ENCODE data around the gene TBC1D22A. TPM values are rescaled to one million over a fixed set of nuclear protein-coding genes. Genes with fewer than 3 reads are reported as not detected.

Gene TBC1D22A
- total RNA-seq, 1 experiment from 2014 or later: 27.6 TPM

GRCh38 chr22:47174671-47175112 is 412.2 kb downstream of the TBC1D22A start:
- intact Hi-C loops (cut with micrococcal nuclease; ENCODE audit: unreplicated experiment): no loop called here
- H3K27me3 Mint-ChIP-seq (ENCODE audit: unreplicated experiment): no peaks in the 10 kb centered on the region
- peaks cover 6% of the 10 kb centered on the region for H3K9me3 Mint-ChIP-seq (ENCODE audit: low read depth, unreplicated experiment)
- CTCF ChIA-PET: no interaction called here
- no peak overlapping the region for H3K27ac Mint-ChIP-seq (ENCODE audit: unreplicated experiment)
- no TSS peak for BruUV-seq (replicated peaks)
- TF ChIP-seq CTCF (IDR thresholded peaks at IDR 0.05; ENCODE audit: unreplicated experiment): no peak
- no peak overlapping the region for H3K4me3 Mint-ChIP-seq (ENCODE audit: low read depth, unreplicated experiment)
- DNase-seq: no peak
- H3K4me1 Mint-ChIP-seq (ENCODE audit: low read depth, unreplicated experiment): no peaks in the 10 kb centered on the region
- no peaks in the 10 kb centered on the region for H3K36me3 Mint-ChIP-seq (ENCODE audit: insufficient read depth, unreplicated experiment)

DNA sequence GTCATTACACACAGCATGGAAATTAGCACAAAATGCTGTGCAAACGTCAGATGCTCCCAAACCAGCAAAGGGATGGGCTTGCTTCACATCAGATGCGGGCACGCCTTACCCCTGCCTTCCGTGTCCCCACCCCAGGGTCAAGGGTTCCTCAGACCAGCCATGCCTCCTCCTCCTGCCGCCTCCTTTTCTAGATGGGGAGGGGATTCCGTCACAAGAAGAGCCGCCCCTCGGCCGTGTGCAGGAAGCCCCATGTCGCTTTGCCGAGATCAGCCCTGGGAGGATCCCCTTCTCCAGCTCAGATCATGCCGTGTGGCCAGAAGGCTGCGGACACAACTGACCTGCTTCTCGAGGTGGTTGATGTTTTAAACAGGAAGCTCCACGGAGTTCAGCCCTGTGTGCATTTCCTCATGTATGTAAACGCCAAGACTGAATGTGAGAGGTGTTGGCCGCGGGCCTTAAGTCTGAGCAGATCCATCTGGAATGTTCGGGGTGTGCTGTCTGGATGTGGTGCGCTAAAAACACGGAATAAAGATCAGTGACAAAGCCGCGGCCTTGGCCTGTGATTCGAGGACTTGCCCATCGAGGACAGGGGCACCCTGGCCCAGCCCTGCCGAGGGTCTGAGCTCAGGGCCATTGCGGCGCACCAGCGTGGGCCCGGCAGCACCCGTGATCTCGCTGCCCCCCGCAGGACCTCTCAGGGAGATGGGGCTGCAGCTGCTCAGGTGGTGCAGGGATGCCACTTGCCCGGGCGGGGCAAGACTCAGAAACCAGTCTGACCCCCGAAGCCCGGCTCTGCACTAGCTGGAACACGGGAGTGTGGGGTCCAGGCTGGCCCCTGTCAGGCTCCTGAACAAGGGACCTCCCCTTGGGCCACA is 412.9 kb downstream of the TBC1D22A start:
- CTCF ChIA-PET: no interaction called here
- BruUV-seq (replicated peaks): no TSS peak
- Mint-ChIP-seq H3K27me3 (ENCODE audit: unreplicated experiment) (no peaks in the 10 kb centered on the region), H3K4me3 (ENCODE audit: low read depth, unreplicated experiment) (no peak overlapping the region), H3K36me3 (ENCODE audit: insufficient read depth, unreplicated experiment) (no peaks in the 10 kb centered on the region), H3K27ac (ENCODE audit: unreplicated experiment) (no peak overlapping the region), H3K4me1 (ENCODE audit: low read depth, unreplicated experiment) (no peaks in the 10 kb centered on the region), H3K9me3 (ENCODE audit: low read depth, unreplicated experiment) (peaks cover 6% of the 10 kb centered on the region)
- no peak for DNase-seq
- no peak for TF ChIP-seq CTCF (IDR thresholded peaks at IDR 0.05; ENCODE audit: unreplicated experiment)
- intact Hi-C loops (cut with micrococcal nuclease; ENCODE audit: unreplicated experiment): no loop called here

DNA sequence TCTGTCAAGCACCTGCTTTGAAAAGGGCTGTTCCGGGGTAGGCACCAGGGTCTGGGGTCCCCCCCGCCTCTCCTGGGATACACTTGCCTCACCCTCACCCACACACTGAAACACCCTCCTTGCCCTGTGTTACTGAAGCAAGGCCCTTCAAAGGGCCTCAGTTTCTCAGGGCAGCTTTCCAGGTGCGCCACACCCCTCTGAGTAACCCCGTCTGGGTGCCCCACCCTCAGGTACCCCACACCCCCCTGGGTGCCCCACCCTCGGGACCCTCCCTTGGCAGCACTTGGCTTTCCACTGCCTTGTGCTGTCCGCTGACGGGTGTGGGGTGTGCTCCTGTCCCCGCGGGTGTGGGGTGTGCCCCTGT is 413.6 kb downstream of the TBC1D22A start:
- CTCF ChIA-PET: no interaction called here
- H3K27me3 Mint-ChIP-seq (ENCODE audit: unreplicated experiment): no peaks in the 10 kb centered on the region
- no peak overlapping the region for H3K27ac Mint-ChIP-seq (ENCODE audit: unreplicated experiment)
- no peak for DNase-seq
- no TSS peak for BruUV-seq (replicated peaks)
- H3K36me3 Mint-ChIP-seq (ENCODE audit: insufficient read depth, unreplicated experiment): no peaks in the 10 kb centered on the region
- no peak overlapping the region for H3K4me3 Mint-ChIP-seq (ENCODE audit: low read depth, unreplicated experiment)
- intact Hi-C loops (cut with micrococcal nuclease; ENCODE audit: unreplicated experiment): no loop called here
- H3K9me3 Mint-ChIP-seq (ENCODE audit: low read depth, unreplicated experiment): peaks cover 6% of the 10 kb centered on the region
- no peaks in the 10 kb centered on the region for H3K4me1 Mint-ChIP-seq (ENCODE audit: low read depth, unreplicated experiment)
- no peak for TF ChIP-seq CTCF (IDR thresholded peaks at IDR 0.05; ENCODE audit: unreplicated experiment)

DNA sequence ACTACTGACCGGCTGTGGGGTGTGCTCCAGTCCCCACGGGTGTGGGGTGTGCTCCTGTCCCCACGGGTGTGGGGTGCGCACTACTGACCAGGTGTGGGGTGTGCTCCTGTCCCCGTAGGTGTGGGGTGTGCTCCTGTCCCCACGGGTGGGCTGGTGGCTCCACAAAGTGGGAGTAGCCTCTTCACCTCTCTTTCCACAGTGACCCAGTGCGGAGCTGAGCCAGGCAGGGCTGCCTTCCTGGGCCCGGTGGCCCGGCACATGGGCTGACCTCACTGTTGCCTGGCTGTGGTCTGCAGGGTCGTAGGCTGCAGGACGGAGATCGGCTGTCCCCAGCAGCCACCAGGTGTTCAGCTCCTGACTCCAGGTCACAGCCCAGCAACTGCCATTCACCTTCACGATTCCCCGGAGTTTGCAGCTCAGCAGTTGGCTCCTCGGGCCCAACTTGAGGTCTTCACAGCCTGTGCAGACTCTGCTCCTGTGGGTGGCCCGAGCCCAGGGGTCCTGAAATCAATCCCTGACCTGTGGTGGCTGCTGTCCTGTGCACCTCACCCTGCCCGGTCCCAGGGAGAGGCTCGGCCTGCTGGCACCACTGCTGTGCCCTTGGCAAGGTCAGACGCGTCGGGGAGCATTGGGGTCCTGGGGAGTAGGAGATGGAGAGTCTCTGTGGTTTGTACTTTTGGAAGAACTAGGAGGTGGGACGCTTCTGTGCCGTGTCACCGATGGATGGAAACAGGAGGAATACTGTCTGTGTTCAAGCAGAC is 414.3 kb downstream of the TBC1D22A start:
- Mint-ChIP-seq H3K4me1 (ENCODE audit: low read depth, unreplicated experiment) (no peaks in the 10 kb centered on the region), H3K27me3 (ENCODE audit: unreplicated experiment) (no peaks in the 10 kb centered on the region), H3K9me3 (ENCODE audit: low read depth, unreplicated experiment) (peaks cover 6% of the 10 kb centered on the region), H3K36me3 (ENCODE audit: insufficient read depth, unreplicated experiment) (no peaks in the 10 kb centered on the region), H3K27ac (ENCODE audit: unreplicated experiment) (no peak overlapping the region), H3K4me3 (ENCODE audit: low read depth, unreplicated experiment) (no peak overlapping the region)
- BruUV-seq (replicated peaks): no TSS peak
- no peak for DNase-seq
- CTCF ChIA-PET: no interaction called here
- intact Hi-C loops (cut with micrococcal nuclease; ENCODE audit: unreplicated experiment): no loop called here
- TF ChIP-seq CTCF (IDR thresholded peaks at IDR 0.05; ENCODE audit: unreplicated experiment): no peak
